ENCODE measurements around the gene DDX51. TPM values are rescaled to one million over a fixed set of nuclear protein-coding genes. Genes with fewer than 3 reads are reported as not detected.

DDX51 gene
- total RNA-seq, 1 donor from 2014 or later = 9.6 TPM

DNA sequence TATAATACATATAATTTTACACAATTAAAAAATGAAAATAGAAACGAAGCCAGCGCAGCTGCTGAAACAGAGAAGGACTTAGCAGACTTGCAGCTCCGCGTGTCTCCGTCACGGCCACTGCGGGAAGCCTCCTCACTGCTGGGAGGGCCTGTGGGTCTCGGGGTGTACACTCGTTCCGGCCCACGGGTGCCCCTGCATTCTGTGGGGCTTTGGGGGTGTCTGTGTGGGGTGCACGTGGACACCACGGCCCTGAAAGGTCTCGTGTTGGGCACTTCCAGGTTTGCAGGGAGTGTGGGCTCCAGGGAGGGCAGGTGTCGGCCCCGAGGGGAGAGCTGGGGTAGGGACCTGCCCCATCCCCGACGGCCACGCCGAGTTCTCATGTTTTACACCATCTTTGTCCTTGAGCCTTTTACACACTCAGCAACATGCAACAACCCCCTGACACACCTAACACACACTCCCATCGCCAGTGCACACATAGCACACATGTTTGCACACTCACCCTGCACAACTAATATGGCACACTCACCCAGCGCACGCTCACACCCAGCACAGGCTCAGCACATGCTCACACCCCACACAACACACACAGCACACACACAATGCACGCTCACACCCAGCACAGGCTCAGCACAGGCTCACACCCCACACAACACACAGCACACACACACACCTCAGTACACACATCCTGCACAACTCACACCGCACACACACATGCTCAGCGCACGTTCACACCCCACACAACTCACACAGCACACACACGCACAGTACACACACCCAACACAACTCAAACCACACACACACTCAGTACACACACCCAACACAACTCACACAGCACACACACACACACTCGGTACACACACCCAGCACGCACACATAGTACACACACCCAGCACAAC is 36.8 kb upstream of the DDX51 start:
- TF ChIP-seq, protein P1, sequence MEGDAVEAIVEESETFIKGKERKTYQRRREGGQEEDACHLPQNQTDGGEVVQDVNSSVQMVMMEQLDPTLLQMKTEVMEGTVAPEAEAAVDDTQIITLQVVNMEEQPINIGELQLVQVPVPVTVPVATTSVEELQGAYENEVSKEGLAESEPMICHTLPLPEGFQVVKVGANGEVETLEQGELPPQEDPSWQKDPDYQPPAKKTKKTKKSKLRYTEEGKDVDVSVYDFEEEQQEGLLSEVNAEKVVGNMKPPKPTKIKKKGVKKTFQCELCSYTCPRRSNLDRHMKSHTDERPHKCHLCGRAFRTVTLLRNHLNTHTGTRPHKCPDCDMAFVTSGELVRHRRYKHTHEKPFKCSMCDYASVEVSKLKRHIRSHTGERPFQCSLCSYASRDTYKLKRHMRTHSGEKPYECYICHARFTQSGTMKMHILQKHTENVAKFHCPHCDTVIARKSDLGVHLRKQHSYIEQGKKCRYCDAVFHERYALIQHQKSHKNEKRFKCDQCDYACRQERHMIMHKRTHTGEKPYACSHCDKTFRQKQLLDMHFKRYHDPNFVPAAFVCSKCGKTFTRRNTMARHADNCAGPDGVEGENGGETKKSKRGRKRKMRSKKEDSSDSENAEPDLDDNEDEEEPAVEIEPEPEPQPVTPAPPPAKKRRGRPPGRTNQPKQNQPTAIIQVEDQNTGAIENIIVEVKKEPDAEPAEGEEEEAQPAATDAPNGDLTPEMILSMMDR (IDR thresholded peaks at IDR 0.05) = no peak
- Mint-ChIP-seq H3K36me3 (ENCODE audit: low read depth) (no peaks in the 10 kb centered on the region), H3K27me3 (ENCODE audit: low read depth) (peaks cover 62% of the 10 kb centered on the region), H3K4me3 (ENCODE audit: unreplicated experiment) (no peak overlapping the region), H3K27ac (ENCODE audit: unreplicated experiment) (no peak overlapping the region), H3K9me3 (ENCODE audit: low read depth) (no peaks in the 10 kb centered on the region), H3K4me1 (ENCODE audit: low read depth) (no peaks in the 10 kb centered on the region)
- DNase-seq (ENCODE audit: low spot score) = peak; percentile 85

DNA sequence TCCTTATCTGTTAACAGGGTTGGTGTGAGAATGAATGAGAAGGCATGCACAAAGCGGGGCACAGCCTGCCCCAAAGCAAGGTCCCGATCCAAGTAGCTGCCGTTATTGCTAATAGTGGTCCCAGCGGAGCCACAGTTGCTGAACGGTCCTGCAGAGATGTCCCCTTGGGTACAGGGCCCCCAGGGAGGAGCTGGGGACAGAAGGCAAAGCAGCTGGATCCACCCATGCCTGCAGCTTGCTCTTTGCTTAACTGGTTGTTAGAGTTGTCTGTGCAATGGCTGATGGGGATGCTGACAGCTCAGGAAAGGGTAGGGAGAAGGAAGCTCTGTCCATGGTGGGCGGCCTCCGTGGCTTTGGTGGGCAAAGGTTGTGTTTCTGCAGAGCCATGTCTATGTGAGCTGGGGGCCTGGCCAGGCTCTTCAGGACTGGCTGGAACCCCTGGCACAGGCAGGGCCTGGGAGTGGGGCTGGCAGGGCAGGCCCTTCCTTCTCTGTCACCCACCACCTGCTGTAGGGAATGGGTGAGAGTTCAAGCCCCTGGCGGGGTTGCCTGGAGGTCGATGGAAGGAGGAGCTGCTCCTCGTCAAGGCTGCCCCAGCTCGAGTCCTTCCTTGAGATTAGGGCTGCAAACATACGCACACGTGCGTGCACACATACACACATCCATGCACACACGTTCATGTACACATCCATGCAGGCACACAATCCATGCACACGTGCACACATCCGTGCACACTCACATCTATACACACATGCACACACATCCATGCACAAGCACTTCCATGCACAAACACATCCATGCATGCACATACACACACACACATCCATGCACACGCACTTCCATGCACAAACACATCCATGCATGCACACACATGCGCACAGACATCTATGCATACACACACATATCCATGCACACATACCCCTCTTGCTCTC is 35.6 kb upstream of the DDX51 start:
- H3K27ac Mint-ChIP-seq (ENCODE audit: unreplicated experiment) = no peak overlapping the region

DNA sequence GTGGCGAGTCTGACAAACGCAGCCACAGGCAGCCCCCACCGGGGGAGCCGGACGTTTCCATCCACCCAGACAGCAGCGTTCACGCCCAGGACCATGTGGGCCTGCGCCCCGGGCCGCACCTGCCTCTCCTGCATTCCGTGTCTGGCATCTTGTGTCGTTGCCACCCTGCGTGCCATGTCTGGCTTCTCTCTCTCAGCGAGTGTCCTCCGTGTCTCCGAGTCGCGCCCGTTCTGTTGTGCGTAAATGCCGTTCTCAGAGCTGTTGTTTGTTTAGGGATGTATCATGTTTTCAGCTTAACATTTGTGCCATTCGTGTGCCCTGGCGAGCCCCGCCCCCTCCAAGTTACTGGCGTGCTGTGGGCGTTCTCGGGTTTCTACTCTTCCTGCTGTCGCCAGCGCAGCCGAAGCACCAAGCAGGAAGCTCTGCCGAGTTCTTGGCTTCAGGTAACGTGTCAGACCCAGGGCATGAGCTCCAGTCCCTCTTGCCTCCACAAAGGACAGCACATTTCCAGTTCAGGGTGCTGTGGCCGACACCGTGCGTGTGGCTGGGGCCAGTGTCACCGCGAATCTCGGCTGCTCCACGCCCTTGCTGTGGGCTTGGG is 34.8 kb upstream of the DDX51 start:
- no peak overlapping the region for H3K27ac Mint-ChIP-seq (ENCODE audit: unreplicated experiment)
- H3K4me3 Mint-ChIP-seq (ENCODE audit: unreplicated experiment) = no peak overlapping the region
- DNase-seq (ENCODE audit: low spot score) = peak; percentile 81
- H3K27me3 Mint-ChIP-seq (ENCODE audit: low read depth) = peaks cover 54% of the 10 kb centered on the region
- H3K4me1 Mint-ChIP-seq (ENCODE audit: low read depth) = no peaks in the 10 kb centered on the region
- no peaks in the 10 kb centered on the region for H3K36me3 Mint-ChIP-seq (ENCODE audit: low read depth)
- no peaks in the 10 kb centered on the region for H3K9me3 Mint-ChIP-seq (ENCODE audit: low read depth)
- TF ChIP-seq, protein P1 (IDR thresholded peaks at IDR 0.05) = no peak

More for the DNA sequence above, 35.6 kb upstream of the DDX51 start:
- H3K4me1 Mint-ChIP-seq (ENCODE audit: low read depth) = no peaks in the 10 kb centered on the region
- H3K9me3 Mint-ChIP-seq (ENCODE audit: low read depth) = no peaks in the 10 kb centered on the region
- no peaks in the 10 kb centered on the region for H3K36me3 Mint-ChIP-seq (ENCODE audit: low read depth)
- H3K4me3 Mint-ChIP-seq (ENCODE audit: unreplicated experiment) = no peak overlapping the region
- TF ChIP-seq, protein P1 (IDR thresholded peaks at IDR 0.05) = no peak
- H3K27me3 Mint-ChIP-seq (ENCODE audit: low read depth) = peaks cover 55% of the 10 kb centered on the region
- peak; percentile 64 for DNase-seq (ENCODE audit: low spot score)

DNA sequence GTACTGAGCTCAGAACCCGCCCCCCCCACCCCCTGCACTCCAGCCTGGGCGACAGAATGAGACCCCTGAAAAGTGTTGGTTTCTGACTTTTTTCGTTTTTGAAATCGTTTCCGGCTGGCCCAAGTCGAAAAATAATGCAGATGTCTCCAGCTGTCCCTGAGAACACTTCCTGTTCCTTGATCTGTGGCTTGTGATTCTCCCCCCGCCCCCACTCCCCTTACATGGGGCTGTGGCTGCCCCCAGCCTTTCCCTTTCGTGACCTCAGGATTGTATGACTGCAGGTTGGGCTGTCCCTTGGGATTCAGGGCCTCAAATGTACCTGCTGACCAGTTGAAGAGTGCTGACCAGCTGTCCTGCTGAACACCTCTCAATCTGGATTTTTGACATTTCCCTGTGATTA is 34.2 kb upstream of the DDX51 start:
- DNase-seq (ENCODE audit: low spot score) = no peak
- Mint-ChIP-seq H3K36me3 (ENCODE audit: low read depth) (no peaks in the 10 kb centered on the region), H3K27ac (ENCODE audit: unreplicated experiment) (no peak overlapping the region), H3K4me1 (ENCODE audit: low read depth) (no peaks in the 10 kb centered on the region), H3K9me3 (ENCODE audit: low read depth) (no peaks in the 10 kb centered on the region), H3K27me3 (ENCODE audit: low read depth) (peaks cover 55% of the 10 kb centered on the region), H3K4me3 (ENCODE audit: unreplicated experiment) (no peak overlapping the region)
- TF ChIP-seq, protein P1 (IDR thresholded peaks at IDR 0.05) = no peak
